HepG2 (cell line): ENCODE data around the gene ERCC4. TPM values are rescaled to one million over a fixed set of nuclear protein-coding genes. Genes with fewer than 3 reads are reported as not detected.

Experiments
- CHCHD3 ChIP-seq: sonication (generic); formaldehyde crosslinking; IDR thresholded peaks from 2 replicates; pipeline ENCODE4 v1.8.0; 2022; ENCODE audit warnings: mild to moderate bottlenecking, missing genetic modification reagents, moderate library complexity
- CREM ChIP-seq, 2 experiments: sonication (generic) in 1 of 2; formaldehyde crosslinking in 1 of 2; IDR thresholded peaks; 2 replicates each; pipeline versions ENCODE4 v1.4.0 to v1.6.1; 2016 to 2020; ENCODE audit warnings: antibody characterized with exemption in 1 of 2, mild to moderate bottlenecking in 1 of 2, missing genetic modification reagents in 1 of 2
- HCFC1 ChIP-seq: fragments of 150-350 bp; IDR thresholded peaks from 2 replicates; pipeline ENCODE4 v1.6.1; 2014; ENCODE audit warnings: low read depth, low read length
- JDP2 ChIP-seq: sonication (generic); formaldehyde crosslinking; IDR thresholded peaks from 2 replicates; pipeline ENCODE4 v1.8.1; 2022; ENCODE audit warnings: missing genetic modification reagents, borderline replicate concordance
- KMT2B ChIP-seq: IDR thresholded peaks from 2 replicates; pipeline ENCODE4 v1.6.1; 2016; ENCODE audit warnings: missing genetic modification reagents, missing compliant biosample characterization
- MATR3 ChIP-seq: sonication (generic); formaldehyde crosslinking; IDR thresholded peaks from 2 replicates; pipeline ENCODE4 v1.4.0; 2020; ENCODE audit warnings: missing genetic modification reagents
- MYC ChIP-seq: sonication (generic); formaldehyde crosslinking; IDR thresholded peaks from 2 replicates; pipeline ENCODE4 v1.9.0; 2021; ENCODE audit warnings: missing genetic modification reagents, borderline replicate concordance
- NR2C2 ChIP-seq: sonication (generic); formaldehyde crosslinking; IDR thresholded peaks from 2 replicates; pipeline ENCODE4 v1.4.0; 2020; ENCODE audit warnings: missing genetic modification reagents, mild to moderate bottlenecking, moderate library complexity, borderline replicate concordance
- NR2F1 ChIP-seq, 2 experiments: fragments of 450-650 bp in 1 of 2; formaldehyde crosslinking in 1 of 2; IDR thresholded peaks; 2 replicates each; pipeline versions ENCODE4 v1.5.0 to v1.6.1; 2016 to 2020; ENCODE audit warnings: mild to moderate bottlenecking in 1 of 2, missing compliant biosample characterization in 1 of 2, missing genetic modification reagents in 1 of 2, moderate library complexity in 1 of 2
- SRF ChIP-seq: IDR thresholded peaks from 2 replicates; pipeline ENCODE4 v1.6.1; 2011; ENCODE audit warnings: mild to moderate bottlenecking, low read depth, low read length, moderate library complexity
- ZFP82 ChIP-seq: sonication (generic); formaldehyde crosslinking; IDR thresholded peaks from 2 replicates; pipeline ENCODE4 v1.5.1; 2020; ENCODE audit warnings: mild to moderate bottlenecking, missing genetic modification reagents, borderline replicate concordance
- ZNF143 ChIP-seq: sonication (generic); formaldehyde crosslinking; IDR thresholded peaks from 2 replicates; pipeline ENCODE4 v1.4.0; 2020; ENCODE audit warnings: missing genetic modification reagents
- ZNF160 ChIP-seq: sonication (generic); formaldehyde crosslinking; IDR thresholded peaks from 2 replicates; pipeline ENCODE4 v1.8.0; 2022; ENCODE audit warnings: mild to moderate bottlenecking, inconsistent platforms, missing genetic modification reagents
- ZNF670 ChIP-seq: sonication (generic); formaldehyde crosslinking; IDR thresholded peaks from 2 replicates; pipeline ENCODE4 v1.8.0; 2022; ENCODE audit warnings: mild to moderate bottlenecking, missing genetic modification reagents, borderline replicate concordance
- ZNF737 ChIP-seq: sonication (generic); formaldehyde crosslinking; IDR thresholded peaks from 2 replicates; pipeline ENCODE4 v1.5.0; 2020; ENCODE audit warnings: missing genetic modification reagents, mild to moderate bottlenecking, borderline replicate concordance
- ZNF841 ChIP-seq: sonication (generic); formaldehyde crosslinking; IDR thresholded peaks from 2 replicates; pipeline ENCODE4 v1.8.1; 2023; ENCODE audit warnings: missing genetic modification reagents, borderline replicate concordance
- ZSCAN29 ChIP-seq: sonication (generic); formaldehyde crosslinking; conservative IDR thresholded peaks from 2 replicates; pipeline ENCODE4 v1.4.0; 2020; ENCODE audit warnings: mild to moderate bottlenecking, missing genetic modification reagents
- polyA plus RNA-seq, 8 experiments: library from polyadenylated mRNA; depleted of rRNA in 3 of 8; stranded (reverse) in 7 of 8; unstranded in 1 of 8; fragments of >200 nt; fragmentation: Illumina TruSeq in 4 of 8; extraction: Trizol in 4 of 8; gene quantifications; 2 replicates each; pipeline versions ENCODE4 v1.2.1 to v1.2.3, GENCODE V29; 2011 to 2016; ENCODE audit warnings: low read depth in 4 of 8, missing spikeins in 1 of 8, mixed read lengths in 1 of 8; ENCODE audit not compliant: insufficient read depth in 1 of 8
- total RNA-seq, 5 experiments: library from RNA; depleted of rRNA; stranded (reverse); fragments of >200 nt; fragmentation: Illumina TruSeq; extraction: Trizol; gene quantifications; 2 replicates each; pipeline ENCODE4 v1.2.3, GENCODE V29; 2016; ENCODE audit warnings: low read depth in 1 of 5
- TF ChIP-seq, protein P1 (sequence below): sonication (generic); formaldehyde crosslinking; IDR thresholded peaks from 2 replicates; pipeline ENCODE4 v1.4.0; 2020; ENCODE audit warnings: missing genetic modification reagents, borderline replicate concordance
- TF ChIP-seq, protein P2 (sequence below): sonication (generic); formaldehyde crosslinking; IDR thresholded peaks from 2 replicates; pipeline ENCODE4 v1.8.1; 2023; ENCODE audit warnings: missing genetic modification reagents, mild to moderate bottlenecking, borderline replicate concordance
- TF ChIP-seq, protein P3 (sequence below): IDR thresholded peaks from 2 replicates; pipeline ENCODE4 v1.6.1; 2016; ENCODE audit warnings: missing biosample characterization, missing genetic modification reagents, low read depth
- TF ChIP-seq, protein P4 (sequence below): sonication (generic); formaldehyde crosslinking; conservative IDR thresholded peaks from 2 replicates; pipeline ENCODE4 v1.5.0; 2020; ENCODE audit warnings: missing genetic modification reagents

Gene ERCC4
- total and polyA plus RNA-seq, 2 of the 13 experiments (the other 11 are each of a cell fraction or from before 2014, with no cell fraction given) = 5.4 to 15.2 TPM

DNA sequence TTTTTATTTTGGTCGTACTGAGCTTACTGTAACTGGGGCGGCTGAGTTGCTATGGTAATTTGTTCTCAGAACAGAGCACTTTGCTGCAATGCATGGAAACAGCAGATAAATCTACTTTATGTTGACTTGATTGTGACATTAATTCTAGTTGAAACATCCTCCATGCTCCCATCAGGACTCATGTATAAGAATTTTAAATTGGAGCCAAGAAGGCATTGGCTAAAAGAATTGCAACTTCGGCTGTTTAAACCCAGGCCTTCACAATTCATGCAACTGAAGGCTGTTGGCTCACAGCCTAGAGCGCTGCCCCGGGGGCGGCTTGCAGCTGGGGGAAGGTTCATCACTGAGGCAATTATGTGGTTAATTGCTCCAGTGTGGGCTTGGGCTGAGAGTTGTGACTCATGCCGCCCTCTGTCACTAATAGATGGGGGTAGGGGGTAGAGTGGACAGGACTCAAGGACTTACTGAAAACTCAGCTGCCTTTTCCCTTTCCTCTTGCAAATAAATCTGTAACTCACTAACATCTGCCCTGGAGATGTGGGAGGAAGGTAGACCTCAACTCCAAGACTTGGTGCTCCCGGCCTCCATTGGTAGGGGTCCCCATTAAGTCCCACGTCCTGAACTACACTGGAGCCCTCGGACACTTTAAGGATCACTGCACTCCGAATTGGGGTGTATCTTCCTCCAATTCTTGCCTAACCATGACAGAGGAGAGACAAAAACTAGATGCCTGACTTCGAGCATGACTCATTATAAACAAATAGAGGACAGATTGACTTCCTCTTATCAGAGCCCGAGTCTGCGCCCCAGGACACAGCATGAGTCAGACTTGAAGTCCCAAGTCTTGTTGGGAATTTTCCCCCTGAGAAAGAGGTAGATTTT is 37.5 kb downstream of the ERCC4 start (continued):
- TF ChIP-seq, protein P1, sequence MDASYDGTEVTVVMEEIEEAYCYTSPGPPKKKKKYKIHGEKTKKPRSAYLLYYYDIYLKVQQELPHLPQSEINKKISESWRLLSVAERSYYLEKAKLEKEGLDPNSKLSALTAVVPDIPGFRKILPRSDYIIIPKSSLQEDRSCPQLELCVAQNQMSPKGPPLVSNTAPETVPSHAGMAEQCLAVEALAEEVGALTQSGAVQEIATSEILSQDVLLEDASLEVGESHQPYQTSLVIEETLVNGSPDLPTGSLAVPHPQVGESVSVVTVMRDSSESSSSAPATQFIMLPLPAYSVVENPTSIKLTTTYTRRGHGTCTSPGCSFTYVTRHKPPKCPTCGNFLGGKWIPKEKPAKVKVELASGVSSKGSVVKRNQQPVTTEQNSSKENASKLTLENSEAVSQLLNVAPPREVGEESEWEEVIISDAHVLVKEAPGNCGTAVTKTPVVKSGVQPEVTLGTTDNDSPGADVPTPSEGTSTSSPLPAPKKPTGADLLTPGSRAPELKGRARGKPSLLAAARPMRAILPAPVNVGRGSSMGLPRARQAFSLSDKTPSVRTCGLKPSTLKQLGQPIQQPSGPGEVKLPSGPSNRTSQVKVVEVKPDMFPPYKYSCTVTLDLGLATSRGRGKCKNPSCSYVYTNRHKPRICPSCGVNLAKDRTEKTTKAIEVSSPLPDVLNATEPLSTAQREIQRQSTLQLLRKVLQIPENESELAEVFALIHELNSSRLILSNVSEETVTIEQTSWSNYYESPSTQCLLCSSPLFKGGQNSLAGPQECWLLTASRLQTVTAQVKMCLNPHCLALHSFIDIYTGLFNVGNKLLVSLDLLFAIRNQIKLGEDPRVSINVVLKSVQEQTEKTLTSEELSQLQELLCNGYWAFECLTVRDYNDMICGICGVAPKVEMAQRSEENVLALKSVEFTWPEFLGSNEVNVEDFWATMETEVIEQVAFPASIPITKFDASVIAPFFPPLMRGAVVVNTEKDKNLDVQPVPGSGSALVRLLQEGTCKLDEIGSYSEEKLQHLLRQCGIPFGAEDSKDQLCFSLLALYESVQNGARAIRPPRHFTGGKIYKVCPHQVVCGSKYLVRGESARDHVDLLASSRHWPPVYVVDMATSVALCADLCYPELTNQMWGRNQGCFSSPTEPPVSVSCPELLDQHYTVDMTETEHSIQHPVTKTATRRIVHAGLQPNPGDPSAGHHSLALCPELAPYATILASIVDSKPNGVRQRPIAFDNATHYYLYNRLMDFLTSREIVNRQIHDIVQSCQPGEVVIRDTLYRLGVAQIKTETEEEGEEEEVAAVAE (CRISPR knock-in tag) = no peak; the same call in 1 of the 2 replicates
- TF ChIP-seq MATR3 (CRISPR knock-in tag) = no peak
- no peak for TF ChIP-seq HCFC1
- TF ChIP-seq ZNF841 (CRISPR knock-in tag) = no peak
- no peak for TF ChIP-seq ZSCAN29 (CRISPR knock-in tag)
- TF ChIP-seq ZNF160 (CRISPR knock-in tag) = no peak
- TF ChIP-seq, protein P2, sequence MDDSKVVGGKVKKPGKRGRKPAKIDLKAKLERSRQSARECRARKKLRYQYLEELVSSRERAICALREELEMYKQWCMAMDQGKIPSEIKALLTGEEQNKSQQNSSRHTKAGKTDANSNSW (CRISPR knock-in tag) = no peak
- peak; percentile 11; the same call in 1 of the 2 replicates for TF ChIP-seq ZNF670 (CRISPR knock-in tag)
- no peak for TF ChIP-seq ZNF737
- TF ChIP-seq, protein P3, sequence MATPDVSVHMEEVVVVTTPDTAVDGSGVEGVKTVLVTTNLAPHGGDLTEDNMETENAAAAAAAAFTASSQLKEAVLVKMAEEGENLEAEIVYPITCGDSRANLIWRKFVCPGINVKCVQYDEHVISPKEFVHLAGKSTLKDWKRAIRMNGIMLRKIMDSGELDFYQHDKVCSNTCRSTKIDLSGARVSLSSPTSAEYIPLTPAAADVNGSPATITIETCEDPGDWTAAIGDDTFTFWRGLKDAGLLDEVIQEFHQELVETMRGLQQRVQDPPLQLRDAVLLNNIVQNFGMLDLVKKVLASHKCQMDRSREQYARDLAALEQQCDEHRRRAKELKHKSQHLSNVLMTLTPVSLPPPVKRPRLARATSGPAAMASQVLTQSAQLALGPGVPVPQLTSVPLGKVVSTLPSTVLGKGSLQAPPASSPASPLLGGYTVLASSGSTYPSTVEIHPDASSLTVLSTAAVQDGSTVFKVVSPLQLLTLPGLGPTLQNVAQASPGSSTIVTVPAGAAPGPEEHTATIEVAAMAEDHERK (CRISPR knock-in tag) = no peak
- TF ChIP-seq KMT2B (CRISPR knock-in tag) = no peak; the same call in 1 of the 2 replicates
- peak; percentile 21; the same call in 1 of the 2 replicates for TF ChIP-seq MYC (CRISPR knock-in tag)
- TF ChIP-seq SRF = no peak; the same call in 1 of the 2 replicates
- TF ChIP-seq JDP2 (CRISPR knock-in tag) = no peak
- TF ChIP-seq ZFP82 = peak; percentile 51; the same call in 1 of the 2 replicates
- TF ChIP-seq CREM (IDR thresholded peaks at IDR 0.05) = peak; percentile 43
- TF ChIP-seq CREM (CRISPR knock-in tag; IDR thresholded peaks at IDR 0.05) = no peak
- TF ChIP-seq CHCHD3 (CRISPR knock-in tag) = no peak
- TF ChIP-seq, protein P4, sequence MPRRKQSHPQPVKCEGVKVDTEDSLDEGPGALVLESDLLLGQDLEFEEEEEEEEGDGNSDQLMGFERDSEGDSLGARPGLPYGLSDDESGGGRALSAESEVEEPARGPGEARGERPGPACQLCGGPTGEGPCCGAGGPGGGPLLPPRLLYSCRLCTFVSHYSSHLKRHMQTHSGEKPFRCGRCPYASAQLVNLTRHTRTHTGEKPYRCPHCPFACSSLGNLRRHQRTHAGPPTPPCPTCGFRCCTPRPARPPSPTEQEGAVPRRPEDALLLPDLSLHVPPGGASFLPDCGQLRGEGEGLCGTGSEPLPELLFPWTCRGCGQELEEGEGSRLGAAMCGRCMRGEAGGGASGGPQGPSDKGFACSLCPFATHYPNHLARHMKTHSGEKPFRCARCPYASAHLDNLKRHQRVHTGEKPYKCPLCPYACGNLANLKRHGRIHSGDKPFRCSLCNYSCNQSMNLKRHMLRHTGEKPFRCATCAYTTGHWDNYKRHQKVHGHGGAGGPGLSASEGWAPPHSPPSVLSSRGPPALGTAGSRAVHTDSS (CRISPR knock-in tag) = no peak
- no peak for TF ChIP-seq ZNF143
- TF ChIP-seq NR2C2 (CRISPR knock-in tag) = no peak
- TF ChIP-seq NR2F1 (CRISPR knock-in tag; IDR thresholded peaks at IDR 0.05) = no peak
